ENCODE measurements around the gene ZNF407.

DNA sequence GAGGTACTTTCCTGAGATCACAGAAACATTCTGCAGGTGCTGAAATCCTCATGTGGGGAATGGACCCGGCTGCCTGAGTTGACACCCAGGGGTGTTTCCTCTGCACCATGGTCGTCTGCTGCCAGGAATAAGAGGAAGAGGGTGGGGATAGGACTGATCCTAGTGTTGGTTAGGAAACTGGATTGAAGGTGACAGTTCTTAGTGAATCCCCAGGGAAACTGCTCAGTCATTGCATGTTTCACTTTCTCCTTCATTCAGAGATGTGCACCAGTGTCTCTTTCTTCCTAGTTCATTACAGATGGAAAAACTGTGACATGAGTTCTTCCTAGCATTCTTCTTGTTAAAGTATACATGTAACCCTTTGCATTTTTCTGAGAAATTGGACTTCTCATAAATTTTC, 317.0 kb downstream of the ZNF407 start:
- TF ChIP-seq EZH2phosphoT487 (IDR thresholded peaks at IDR 0.05), result no peak
- TF ChIP-seq, protein P1, sequence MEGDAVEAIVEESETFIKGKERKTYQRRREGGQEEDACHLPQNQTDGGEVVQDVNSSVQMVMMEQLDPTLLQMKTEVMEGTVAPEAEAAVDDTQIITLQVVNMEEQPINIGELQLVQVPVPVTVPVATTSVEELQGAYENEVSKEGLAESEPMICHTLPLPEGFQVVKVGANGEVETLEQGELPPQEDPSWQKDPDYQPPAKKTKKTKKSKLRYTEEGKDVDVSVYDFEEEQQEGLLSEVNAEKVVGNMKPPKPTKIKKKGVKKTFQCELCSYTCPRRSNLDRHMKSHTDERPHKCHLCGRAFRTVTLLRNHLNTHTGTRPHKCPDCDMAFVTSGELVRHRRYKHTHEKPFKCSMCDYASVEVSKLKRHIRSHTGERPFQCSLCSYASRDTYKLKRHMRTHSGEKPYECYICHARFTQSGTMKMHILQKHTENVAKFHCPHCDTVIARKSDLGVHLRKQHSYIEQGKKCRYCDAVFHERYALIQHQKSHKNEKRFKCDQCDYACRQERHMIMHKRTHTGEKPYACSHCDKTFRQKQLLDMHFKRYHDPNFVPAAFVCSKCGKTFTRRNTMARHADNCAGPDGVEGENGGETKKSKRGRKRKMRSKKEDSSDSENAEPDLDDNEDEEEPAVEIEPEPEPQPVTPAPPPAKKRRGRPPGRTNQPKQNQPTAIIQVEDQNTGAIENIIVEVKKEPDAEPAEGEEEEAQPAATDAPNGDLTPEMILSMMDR (IDR thresholded peaks at IDR 0.05), result no peak

Data from neural progenitor cell (in vitro differentiated cells).